HL-60 (cell line): Measurements from ENCODE around the gene PSMA8.

Source experiments
- DNase-seq, 2 experiments: peaks; one replicate each; pipeline ENCODE4 v3.0.0-alpha.2; 2010 to 2020; ENCODE audit warnings: low read depth in 1 of 2, low spot score in 1 of 2
- H3K27ac ChIP-seq: fragments of 250-450 bp; sonication (Bioruptor Pico); replicated peaks from 2 replicates; pipeline ENCODE4 v1.5.1; 2020; ENCODE audit warnings: mild to moderate bottlenecking, moderate library complexity
- H3K27me3 ChIP-seq: fragments of 250-450 bp; sonication (Bioruptor Pico); 2 replicates; pipeline ENCODE4 v1.5.1; 2021; ENCODE audit warnings: mild to moderate bottlenecking, moderate library complexity; ENCODE audit not compliant: insufficient read depth, poor library complexity, severe bottlenecking
- H3K4me3 ChIP-seq: replicated peaks from 2 replicates; pipeline ENCODE4 v1.5.1; 2011; ENCODE audit warnings: mild to moderate bottlenecking, control low read depth, low read length; ENCODE audit not compliant: insufficient read depth
- GABPA ChIP-seq: IDR thresholded peaks from 2 replicates; pipeline ENCODE4 v1.6.1; 2012; ENCODE audit warnings: low read depth
- POLR2AphosphoS5 ChIP-seq: IDR thresholded peaks from 2 replicates; pipeline ENCODE4 v1.6.1; 2012; ENCODE audit warnings: low read depth
- SPI1 ChIP-seq: IDR thresholded peaks from 2 replicates; pipeline ENCODE4 v1.6.1; 2012; ENCODE audit warnings: low read depth, mild to moderate bottlenecking, borderline replicate concordance
- TF ChIP-seq, protein P1 (sequence below): IDR thresholded peaks from 2 replicates; pipeline ENCODE4 v1.6.1; 2012; ENCODE audit warnings: low read depth; ENCODE audit not compliant: insufficient replicate concordance
- TF ChIP-seq, protein P2 (sequence below): IDR thresholded peaks from one replicate; pipeline ENCODE4 v1.5.1; 2011; ENCODE audit warnings: low read length, control low read depth, inconsistent platforms; ENCODE audit not compliant: insufficient read depth

PSMA8 gene

DNA sequence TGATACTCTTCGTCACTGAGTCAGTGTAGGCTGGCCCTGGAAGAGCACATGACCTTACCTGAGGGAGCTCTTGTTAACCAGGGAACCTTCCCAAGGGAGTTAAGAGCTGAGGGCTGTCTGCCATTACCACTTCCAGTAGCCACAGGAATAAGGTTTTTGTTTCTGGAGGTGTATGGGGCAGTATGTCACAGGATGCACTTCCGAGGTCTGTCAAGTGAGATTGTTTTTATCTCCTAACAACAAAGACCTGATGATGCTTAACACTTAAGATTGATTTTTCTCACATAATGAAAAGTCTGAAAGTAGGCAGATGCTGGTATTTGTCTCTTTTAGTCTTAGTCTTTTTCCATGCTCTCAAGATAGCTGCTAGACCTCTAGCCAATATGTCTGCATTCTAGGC lies 41.8 kb downstream of the PSMA8 start:
- TF ChIP-seq, protein P1, sequence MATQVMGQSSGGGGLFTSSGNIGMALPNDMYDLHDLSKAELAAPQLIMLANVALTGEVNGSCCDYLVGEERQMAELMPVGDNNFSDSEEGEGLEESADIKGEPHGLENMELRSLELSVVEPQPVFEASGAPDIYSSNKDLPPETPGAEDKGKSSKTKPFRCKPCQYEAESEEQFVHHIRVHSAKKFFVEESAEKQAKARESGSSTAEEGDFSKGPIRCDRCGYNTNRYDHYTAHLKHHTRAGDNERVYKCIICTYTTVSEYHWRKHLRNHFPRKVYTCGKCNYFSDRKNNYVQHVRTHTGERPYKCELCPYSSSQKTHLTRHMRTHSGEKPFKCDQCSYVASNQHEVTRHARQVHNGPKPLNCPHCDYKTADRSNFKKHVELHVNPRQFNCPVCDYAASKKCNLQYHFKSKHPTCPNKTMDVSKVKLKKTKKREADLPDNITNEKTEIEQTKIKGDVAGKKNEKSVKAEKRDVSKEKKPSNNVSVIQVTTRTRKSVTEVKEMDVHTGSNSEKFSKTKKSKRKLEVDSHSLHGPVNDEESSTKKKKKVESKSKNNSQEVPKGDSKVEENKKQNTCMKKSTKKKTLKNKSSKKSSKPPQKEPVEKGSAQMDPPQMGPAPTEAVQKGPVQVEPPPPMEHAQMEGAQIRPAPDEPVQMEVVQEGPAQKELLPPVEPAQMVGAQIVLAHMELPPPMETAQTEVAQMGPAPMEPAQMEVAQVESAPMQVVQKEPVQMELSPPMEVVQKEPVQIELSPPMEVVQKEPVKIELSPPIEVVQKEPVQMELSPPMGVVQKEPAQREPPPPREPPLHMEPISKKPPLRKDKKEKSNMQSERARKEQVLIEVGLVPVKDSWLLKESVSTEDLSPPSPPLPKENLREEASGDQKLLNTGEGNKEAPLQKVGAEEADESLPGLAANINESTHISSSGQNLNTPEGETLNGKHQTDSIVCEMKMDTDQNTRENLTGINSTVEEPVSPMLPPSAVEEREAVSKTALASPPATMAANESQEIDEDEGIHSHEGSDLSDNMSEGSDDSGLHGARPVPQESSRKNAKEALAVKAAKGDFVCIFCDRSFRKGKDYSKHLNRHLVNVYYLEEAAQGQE = no peak
- TF ChIP-seq SPI1 (no peak), POLR2AphosphoS5 (no peak)
- H3K4me3 ChIP-seq = no peak overlapping the region
- DNase-seq = no peak
- no peak overlapping the region for H3K27ac ChIP-seq
- H3K27me3 ChIP-seq = peaks cover 7% of the 10 kb centered on the region

DNA sequence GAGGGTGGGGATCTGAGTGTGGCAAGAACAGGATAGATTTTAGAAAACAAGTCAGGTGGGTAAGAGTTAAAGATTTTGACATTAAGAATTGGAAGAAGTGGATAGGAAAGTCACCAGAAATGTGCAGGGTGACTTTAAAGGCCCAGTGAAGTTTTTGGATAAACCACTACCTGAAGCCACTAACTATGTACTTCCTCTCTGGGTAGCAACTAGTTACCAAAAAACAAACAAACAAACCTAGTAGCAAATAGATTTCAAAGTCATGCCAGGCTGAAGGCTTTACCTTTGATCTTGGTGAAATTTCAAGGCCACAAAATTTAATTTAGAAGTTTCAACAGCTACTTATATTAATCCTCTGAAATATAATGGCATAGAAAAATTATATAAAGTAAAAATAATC lies 42.5 kb downstream of the PSMA8 start:
- DNase-seq = no peak
- peaks cover 7% of the 10 kb centered on the region for H3K27me3 ChIP-seq
- no peak overlapping the region for H3K4me3 ChIP-seq
- no peak overlapping the region for H3K27ac ChIP-seq
- TF ChIP-seq POLR2AphosphoS5 (no peak), GABPA (no peak), SPI1 (no peak)
- TF ChIP-seq, protein P1 = no peak
- TF ChIP-seq, protein P2, sequence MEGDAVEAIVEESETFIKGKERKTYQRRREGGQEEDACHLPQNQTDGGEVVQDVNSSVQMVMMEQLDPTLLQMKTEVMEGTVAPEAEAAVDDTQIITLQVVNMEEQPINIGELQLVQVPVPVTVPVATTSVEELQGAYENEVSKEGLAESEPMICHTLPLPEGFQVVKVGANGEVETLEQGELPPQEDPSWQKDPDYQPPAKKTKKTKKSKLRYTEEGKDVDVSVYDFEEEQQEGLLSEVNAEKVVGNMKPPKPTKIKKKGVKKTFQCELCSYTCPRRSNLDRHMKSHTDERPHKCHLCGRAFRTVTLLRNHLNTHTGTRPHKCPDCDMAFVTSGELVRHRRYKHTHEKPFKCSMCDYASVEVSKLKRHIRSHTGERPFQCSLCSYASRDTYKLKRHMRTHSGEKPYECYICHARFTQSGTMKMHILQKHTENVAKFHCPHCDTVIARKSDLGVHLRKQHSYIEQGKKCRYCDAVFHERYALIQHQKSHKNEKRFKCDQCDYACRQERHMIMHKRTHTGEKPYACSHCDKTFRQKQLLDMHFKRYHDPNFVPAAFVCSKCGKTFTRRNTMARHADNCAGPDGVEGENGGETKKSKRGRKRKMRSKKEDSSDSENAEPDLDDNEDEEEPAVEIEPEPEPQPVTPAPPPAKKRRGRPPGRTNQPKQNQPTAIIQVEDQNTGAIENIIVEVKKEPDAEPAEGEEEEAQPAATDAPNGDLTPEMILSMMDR = no peak

DNA sequence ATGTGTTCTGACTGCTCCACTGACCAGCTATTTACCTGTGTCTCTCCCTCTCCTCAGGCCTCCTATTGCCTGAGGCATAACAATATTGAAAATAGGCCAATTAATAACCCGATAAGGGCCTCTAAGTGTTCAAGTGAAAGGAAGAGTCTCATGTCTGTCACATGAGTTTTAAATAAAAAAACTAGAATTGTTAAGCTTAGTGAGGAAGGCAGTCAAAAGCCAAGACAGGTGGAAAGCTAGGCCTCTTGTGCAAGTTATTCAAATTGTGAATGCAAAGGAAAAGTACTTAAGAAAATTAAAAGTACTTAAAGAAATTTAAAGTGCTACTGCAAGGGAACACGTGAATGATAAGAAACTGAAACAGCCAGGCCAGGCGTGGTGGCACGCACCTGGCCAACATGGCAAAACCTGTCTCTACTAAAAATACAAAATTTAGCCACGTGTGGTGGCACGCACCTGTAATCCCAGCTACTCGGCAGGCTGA lies 47.7 kb downstream of the PSMA8 start:
- TF ChIP-seq POLR2AphosphoS5 (no peak), SPI1 (no peak), GABPA (no peak)
- TF ChIP-seq, protein P2 = no peak
- TF ChIP-seq, protein P1 = no peak

More for the DNA sequence above, 47.7 kb downstream of the PSMA8 start:
- Histone ChIP-seq H3K27ac (no peak overlapping the region), H3K27me3 (no peaks in the 10 kb centered on the region), H3K4me3 (no peak overlapping the region)
- no peak for DNase-seq
